BJ (cell line): ENCODE measurements around the gene PRRC2B. TPM values are rescaled to one million over a fixed set of nuclear protein-coding genes. Genes with fewer than 3 reads are reported as not detected.

Experiments
- CTCF ChIA-PET: fragments of 350-600 bp; formaldehyde crosslinking; extraction: SDS; loops from one replicate; lab custom pipeline; 2021; ENCODE audit warnings: antibody characterized with exemption, inconsistent platforms; lab: Yijun Ruan, JAX
- POLR2A ChIA-PET: fragments of 300-600 bp; sonication (Branson Sonifier 250); formaldehyde crosslinking; extraction: SDS; loops from one replicate; lab custom pipeline; 2021; ENCODE audit warnings: antibody characterized with exemption; lab: Charles Lee
- DNase-seq: peaks from one replicate; pipeline ENCODE4 v3.0.0-alpha.2; 2011; ENCODE audit warnings: low read depth
- H3K27me3 ChIP-seq: 2 replicates; pipeline ENCODE4 v1.6.0; 2011; ENCODE audit warnings: low read length; ENCODE audit not compliant: control insufficient read depth, insufficient read depth
- H3K36me3 ChIP-seq: 2 replicates; pipeline ENCODE4 v1.5.1; 2011; ENCODE audit warnings: low read length; ENCODE audit not compliant: control insufficient read depth, insufficient read depth
- H3K4me3 ChIP-seq: 2 replicates; pipeline ENCODE4 v1.5.1; 2011; ENCODE audit warnings: low read depth, mild to moderate bottlenecking, control low read depth, low read length
- CTCF ChIP-seq: IDR thresholded peaks from 2 replicates; pipeline ENCODE4 v1.5.1; 2011; ENCODE audit warnings: low read depth, mild to moderate bottlenecking, control low read depth, inconsistent platforms, low read length, moderate library complexity; ENCODE audit not compliant: insufficient read depth
- polyA plus RNA-seq: library from polyadenylated mRNA; depleted of rRNA; stranded (reverse); fragments of >200 nt; gene quantifications from 2 replicates; pipeline ENCODE4 v1.2.3, GENCODE V29; 2011

The PRRC2B gene
- polyA plus RNA-seq, 1 experiment: 25.8 TPM

- no peak for DNase-seq
- H3K4me3 ChIP-seq: no peak overlapping the region
- H3K36me3 ChIP-seq: no peaks in the 10 kb centered on the region
- CTCF ChIA-PET: interaction anchor here (1.4 to 4.3 kb wide), 2 partner anchors 8 to 15 kb away, joined by 3 to 18 read pairs; no protein-coding TSS in a partner anchor
- TF ChIP-seq CTCF: peak; percentile 26; the same call in 1 of the 2 replicates
- no peaks in the 10 kb centered on the region for H3K27me3 ChIP-seq
- POLR2A ChIA-PET: no interaction called here
Observed at GRCh38 chr9:131420980-131421624, 27.2 kb downstream of the PRRC2B start.

- Histone ChIP-seq H3K36me3 (peaks cover 2% of the 10 kb centered on the region; the same call in 1 of the 2 replicates), H3K27me3 (no peaks in the 10 kb centered on the region), H3K4me3 (no peak overlapping the region)
- no peak for DNase-seq
- ChIA-PET POLR2A (no interaction called here), CTCF (interaction anchor here (4.3 kb wide), 1 partner anchor 16 kb away, joined by 18 read pairs; no protein-coding TSS in a partner anchor)
- no peak for TF ChIP-seq CTCF
Observed at GRCh38 chr9:131421691-131422090, 27.8 kb downstream of the PRRC2B start.

GRCh38 chr9:131422241-131422792 lies 28.4 kb downstream of the PRRC2B start:
- Histone ChIP-seq H3K27me3 (no peaks in the 10 kb centered on the region), H3K4me3 (no peak overlapping the region), H3K36me3 (peaks cover 2% of the 10 kb centered on the region; the same call in 1 of the 2 replicates)
- no peak for DNase-seq
- no peak for TF ChIP-seq CTCF
- ChIA-PET POLR2A (no interaction called here), CTCF (interaction anchor here (1.0 kb wide), 1 partner anchor 38 kb away, joined by 3 read pairs; no protein-coding TSS in a partner anchor)

GRCh38 chr9:131423171-131423581 lies 29.3 kb downstream of the PRRC2B start:
- no peak for DNase-seq
- ChIA-PET POLR2A (interaction anchor here (0.6 kb wide), 1 partner anchor 11 kb away, joined by 3 read pairs; no protein-coding TSS in a partner anchor), CTCF (interaction anchor here (0.9 to 1.0 kb wide), 2 partner anchors 17 to 39 kb away, joined by 3 read pairs; no protein-coding TSS in a partner anchor)
- H3K36me3 ChIP-seq: peaks cover 2% of the 10 kb centered on the region; the same call in 1 of the 2 replicates
- H3K4me3 ChIP-seq: no peak overlapping the region
- no peaks in the 10 kb centered on the region for H3K27me3 ChIP-seq
- no peak for TF ChIP-seq CTCF

GRCh38 chr9:131426545-131426944 lies 32.7 kb downstream of the PRRC2B start:
- no peak for DNase-seq
- CTCF ChIA-PET: interaction anchor here (0.9 kb wide), 1 partner anchor 76 kb away, joined by 3 read pairs; no protein-coding TSS in a partner anchor
- TF ChIP-seq CTCF: no peak
- POLR2A ChIA-PET: interaction anchor here (0.6 kb wide), 1 partner anchor 76 kb away, joined by 3 read pairs; no protein-coding TSS in a partner anchor
- H3K4me3 ChIP-seq: no peak overlapping the region
- peaks cover 4% of the 10 kb centered on the region; the same call in 1 of the 2 replicates for H3K36me3 ChIP-seq
- H3K27me3 ChIP-seq: no peaks in the 10 kb centered on the region
